HG02884 (cell line): Measurements from ENCODE around the gene SETX.
"Not testable (repeated sequence)": the region's sequence is repeated elsewhere in the genome, so short reads cannot be mapped to it uniquely, and the experiment has no call there.

Experiments
- ATAC-seq: cut with Tn5 transposase; IDR thresholded peaks from one replicate; pipeline ENCODE4 v1.9.1; 2021; ENCODE audit warnings: mild to moderate bottlenecking, moderate library complexity; ENCODE audit not compliant: unreplicated experiment

Gene SETX

GRCh38 chr9:132354637-132355355 lies at the start of gene SETX:
Gene SETX (minus strand): TSS chr9:132354986. CDS start chr9:132349428, 5,558 bp downstream.
- ATAC-seq, result peak; percentile 85

GRCh38 chr9:132404228-132404881 lies 49.6 kb upstream of the SETX start:
- ATAC-seq, result no peak

GRCh38 chr9:132401824-132402223 lies 47.0 kb upstream of the SETX start:
- ATAC-seq, result no peak

GRCh38 chr9:132395560-132395959 lies 40.8 kb upstream of the SETX start:
- ATAC-seq, result no peak

GRCh38 chr9:132391449-132391848 lies 36.7 kb upstream of the SETX start:
- ATAC-seq, result no peak

GRCh38 chr9:132390966-132391365 lies 36.2 kb upstream of the SETX start:
- no peak for ATAC-seq

- no peak for ATAC-seq
Observed at GRCh38 chr9:132387133-132387532, 32.3 kb upstream of the SETX start.

GRCh38 chr9:132384376-132384775 lies 29.6 kb upstream of the SETX start:
- ATAC-seq, result peak; percentile 49

- no peak for ATAC-seq
Observed at GRCh38 chr9:132383462-132383883, 28.7 kb upstream of the SETX start.

GRCh38 chr9:132381966-132382541 lies 27.3 kb upstream of the SETX start:
- ATAC-seq, result peak; percentile 53

GRCh38 chr9:132378416-132378815 lies 23.6 kb upstream of the SETX start:
- not testable (repeated sequence) for ATAC-seq

GRCh38 chr9:132377769-132378168 lies 23.0 kb upstream of the SETX start:
- not testable (repeated sequence) for ATAC-seq

- no peak for ATAC-seq
Observed at GRCh38 chr9:132372177-132373095, 17.6 kb upstream of the SETX start.

GRCh38 chr9:132370592-132370991 lies 15.8 kb upstream of the SETX start:
- ATAC-seq, result no peak

GRCh38 chr9:132369421-132369820 lies 14.6 kb upstream of the SETX start:
- no peak for ATAC-seq

GRCh38 chr9:132367613-132368313 lies 13.0 kb upstream of the SETX start:
- no peak for ATAC-seq

GRCh38 chr9:132366481-132366880 lies 11.7 kb upstream of the SETX start:
- ATAC-seq, result no peak

GRCh38 chr9:132365986-132366385 lies 11.2 kb upstream of the SETX start:
- ATAC-seq, result no peak

GRCh38 chr9:132364068-132364467 lies 9.3 kb upstream of the SETX start:
- no peak for ATAC-seq

GRCh38 chr9:132357764-132358163 lies 3.0 kb upstream of the SETX start:
- ATAC-seq, result no peak
